COLO668 (cell line): ENCODE results near the gene HS6ST2.

Experiments used
- DNase-seq: peaks from one replicate; lab custom pipeline; 2025; ENCODE audit not compliant: unreplicated experiment; lab: John Stamatoyannopoulos, UW

HS6ST2 gene

GRCh38 chrX:132745593-132745992, 212.8 kb downstream of the HS6ST2 start:
- DNase-seq: no peak

GRCh38 chrX:132744470-132744869, 214.0 kb downstream of the HS6ST2 start:
- no peak for DNase-seq

- no peak for DNase-seq
Measured at GRCh38 chrX:132743086-132743485, 215.3 kb downstream of the HS6ST2 start.

GRCh38 chrX:132742246-132742645, 216.2 kb downstream of the HS6ST2 start:
- no peak for DNase-seq

GRCh38 chrX:132741689-132742088, 216.7 kb downstream of the HS6ST2 start:
- no peak for DNase-seq

GRCh38 chrX:132740316-132741123, 217.9 kb downstream of the HS6ST2 start:
- no peak for DNase-seq

- DNase-seq: no peak
Measured at GRCh38 chrX:132738951-132739350, 219.5 kb downstream of the HS6ST2 start.

GRCh38 chrX:132737743-132738142, 220.7 kb downstream of the HS6ST2 start:
- DNase-seq: no peak

- no peak for DNase-seq
Measured at GRCh38 chrX:132732236-132732635, 226.2 kb downstream of the HS6ST2 start.

- no peak for DNase-seq
Measured at GRCh38 chrX:132730726-132731125, 227.7 kb downstream of the HS6ST2 start.

GRCh38 chrX:132730266-132730665, 228.2 kb downstream of the HS6ST2 start:
- DNase-seq: no peak

- DNase-seq: no peak
Measured at GRCh38 chrX:132728296-132728695, 230.1 kb downstream of the HS6ST2 start.

GRCh38 chrX:132718431-132718958, 239.9 kb downstream of the HS6ST2 start:
- no peak for DNase-seq

- DNase-seq: no peak
Measured at GRCh38 chrX:132716006-132716405, 242.4 kb downstream of the HS6ST2 start.

GRCh38 chrX:132714913-132715312, 243.5 kb downstream of the HS6ST2 start:
- DNase-seq: no peak

- no peak for DNase-seq
Measured at GRCh38 chrX:132712350-132712749, 246.1 kb downstream of the HS6ST2 start.

- no peak for DNase-seq
Measured at GRCh38 chrX:132710656-132711155, 247.7 kb downstream of the HS6ST2 start.

GRCh38 chrX:132708529-132708928, 249.9 kb downstream of the HS6ST2 start:
- no peak for DNase-seq

- DNase-seq: no peak
Measured at GRCh38 chrX:132704769-132705168, 253.7 kb downstream of the HS6ST2 start.

GRCh38 chrX:132694382-132694781, 264.0 kb downstream of the HS6ST2 start:
- DNase-seq: no peak

- no peak for DNase-seq
Measured at GRCh38 chrX:132692526-132692925, 265.9 kb downstream of the HS6ST2 start.

GRCh38 chrX:132692066-132692465, 266.4 kb downstream of the HS6ST2 start:
- no peak for DNase-seq
